Gastroesophageal sphincter (tissue), 4 donors: ENCODE data around the gene TLCD3B. TPM values are rescaled to one million over a fixed set of nuclear protein-coding genes. Genes with fewer than 3 reads are reported as not detected.

Experiments
- ATAC-seq: fragments of 150-250 bp; one replicate; pipeline ENCODE4 v1.9.1; 2016; ENCODE audit warnings: mild to moderate bottlenecking, moderate library complexity
- H3K27ac ChIP-seq, 4 donors: fragments of 200-600 bp; sonication (generic) in 3 of 4; 1 replicate in 3 of 4; 2 replicates in 1 of 4; pipeline ENCODE4 v1.5.1; 2016 to 2019
- H3K27me3 ChIP-seq: fragments of 200-600 bp; sonication (generic); one replicate; pipeline ENCODE4 v1.5.1; 2019
- H3K36me3 ChIP-seq, 2 donors: fragments of 200-600 bp; sonication (generic); one replicate each; pipeline ENCODE4 v1.5.1; 2019; ENCODE audit warnings: control low read depth in 1 of 2
- H3K4me1 ChIP-seq, 3 donors: fragments of 200-600 bp; sonication (generic); 1 replicate in 2 of 3; 2 replicates in 1 of 3; pipeline ENCODE4 v1.5.1; 2016 to 2019; ENCODE audit warnings: control low read depth in 2 of 3
- H3K4me3 ChIP-seq, 2 donors: fragments of 200-600 bp; sonication (generic); one replicate each; pipeline ENCODE4 v1.5.1; 2019; ENCODE audit warnings: mild to moderate bottlenecking in 1 of 2, moderate library complexity in 1 of 2
- H3K9me3 ChIP-seq, 3 donors: fragments of 200-600 bp; sonication (generic); one replicate each; pipeline ENCODE4 v1.5.1; 2017 to 2019; ENCODE audit warnings: control low read depth in 2 of 3
- EP300 ChIP-seq: sonication (generic); formaldehyde crosslinking; IDR thresholded peaks from one replicate; pipeline ENCODE4 v1.6.1; 2017; ENCODE audit warnings: antibody characterized with exemption, mild to moderate bottlenecking
- POLR2A ChIP-seq, 2 donors: fragments of 450-650 bp; IDR thresholded peaks; one replicate each; pipeline ENCODE4 v1.6.1; 2017; ENCODE audit warnings: antibody characterized with exemption in 2 of 2, mild to moderate bottlenecking in 2 of 2, moderate library complexity in 1 of 2
- POLR2AphosphoS5 ChIP-seq: sonication (generic); formaldehyde crosslinking; IDR thresholded peaks from one replicate; pipeline ENCODE4 v1.6.1; 2017; ENCODE audit warnings: antibody characterized with exemption
- WGBS, 2 donors: methylation state at CpG; one replicate each; pipeline ENCODE4 v1.1.5; 2018; ENCODE audit warnings: low coverage in 1 of 2; 5-methylcytosine and 5-hydroxymethylcytosine counted together
- total RNA-seq, 4 donors: library from RNA; depleted of rRNA; stranded (reverse); fragments of >200 nt; gene quantifications; one replicate each; pipeline ENCODE4 v1.1.0, GENCODE V29; 2016
- TF ChIP-seq, protein P1 (sequence below), 4 experiments: fragments of 200-600 bp in 2 of 4; fragments of 450-650 bp in 2 of 4; sonication (generic) in 1 of 4; IDR thresholded peaks; one replicate each; pipeline ENCODE4 v1.5.1; 2017 to 2019; ENCODE audit warnings: antibody characterized with exemption in 4 of 4, mild to moderate bottlenecking in 2 of 4, moderate library complexity in 2 of 4

Gene TLCD3B
- total RNA-seq, 4 donors from 2014 or later, result not detected

DNA sequence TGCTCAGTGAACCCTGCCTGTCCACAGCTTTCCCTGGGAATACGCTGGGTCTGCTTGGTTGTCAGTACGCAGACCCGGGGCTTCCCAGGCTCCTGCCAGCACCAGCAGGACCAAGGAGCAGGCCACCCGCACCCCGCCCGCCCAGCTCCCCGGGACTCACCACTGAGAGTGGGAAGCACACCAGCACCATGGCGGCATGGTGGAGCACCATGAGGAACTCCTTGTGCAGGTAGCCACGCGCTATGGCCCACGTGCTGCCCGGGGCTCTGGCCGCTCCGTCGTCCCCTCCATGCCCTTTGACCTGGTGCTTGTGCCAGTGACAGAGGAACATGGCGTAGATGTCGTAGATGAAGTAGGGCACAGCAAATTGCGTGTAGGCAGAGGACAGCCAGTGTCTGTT is 4.6 kb downstream of the TLCD3B start:
- Histone ChIP-seq H3K27ac (no peak overlapping the region), H3K4me3 (no peak overlapping the region), H3K36me3 (no peaks in the 10 kb centered on the region), H3K4me1 (peaks cover 0 to 18% (median 6%) of the 10 kb centered on the region in 3 donors), H3K27me3 (peaks cover 74% of the 10 kb centered on the region), H3K9me3 (no peaks in the 10 kb centered on the region)
- no peak for ATAC-seq
- WGBS, 2 donors, result 79 to 100% methylated on average over 1 to 2 of the region's 18 CpGs
- TF ChIP-seq EP300 (no peak), POLR2A (IDR thresholded peaks at IDR 0.05) (no peak), POLR2AphosphoS5 (no peak)
- TF ChIP-seq, protein P1, sequence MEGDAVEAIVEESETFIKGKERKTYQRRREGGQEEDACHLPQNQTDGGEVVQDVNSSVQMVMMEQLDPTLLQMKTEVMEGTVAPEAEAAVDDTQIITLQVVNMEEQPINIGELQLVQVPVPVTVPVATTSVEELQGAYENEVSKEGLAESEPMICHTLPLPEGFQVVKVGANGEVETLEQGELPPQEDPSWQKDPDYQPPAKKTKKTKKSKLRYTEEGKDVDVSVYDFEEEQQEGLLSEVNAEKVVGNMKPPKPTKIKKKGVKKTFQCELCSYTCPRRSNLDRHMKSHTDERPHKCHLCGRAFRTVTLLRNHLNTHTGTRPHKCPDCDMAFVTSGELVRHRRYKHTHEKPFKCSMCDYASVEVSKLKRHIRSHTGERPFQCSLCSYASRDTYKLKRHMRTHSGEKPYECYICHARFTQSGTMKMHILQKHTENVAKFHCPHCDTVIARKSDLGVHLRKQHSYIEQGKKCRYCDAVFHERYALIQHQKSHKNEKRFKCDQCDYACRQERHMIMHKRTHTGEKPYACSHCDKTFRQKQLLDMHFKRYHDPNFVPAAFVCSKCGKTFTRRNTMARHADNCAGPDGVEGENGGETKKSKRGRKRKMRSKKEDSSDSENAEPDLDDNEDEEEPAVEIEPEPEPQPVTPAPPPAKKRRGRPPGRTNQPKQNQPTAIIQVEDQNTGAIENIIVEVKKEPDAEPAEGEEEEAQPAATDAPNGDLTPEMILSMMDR (IDR thresholded peaks at IDR 0.05), result no peak

DNA sequence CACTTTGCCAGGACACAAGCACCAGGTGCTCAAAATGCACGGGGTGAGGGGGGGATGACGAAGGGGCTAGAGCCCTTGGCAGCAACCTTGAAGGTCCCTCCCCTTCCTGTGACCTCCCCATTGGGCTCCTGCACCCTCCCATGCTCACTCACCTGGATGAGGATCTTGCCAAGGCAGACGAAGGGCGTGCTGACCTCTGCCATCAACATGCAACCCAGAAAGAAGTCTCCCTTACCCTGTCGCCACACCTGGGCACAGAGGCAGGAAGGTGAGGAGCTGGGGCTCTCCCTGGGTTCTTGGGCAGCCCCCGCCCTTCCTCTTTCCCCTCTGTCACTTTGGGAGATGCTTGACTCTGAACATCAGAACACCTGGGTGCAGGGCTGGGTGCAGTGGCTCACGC is 5.5 kb downstream of the TLCD3B start:
- Histone ChIP-seq H3K4me3 (no peak overlapping the region), H3K27me3 (peaks cover 65% of the 10 kb centered on the region), H3K27ac (no peak overlapping the region), H3K36me3 (no peaks in the 10 kb centered on the region), H3K4me1 (peaks cover 0 to 18% (median 4%) of the 10 kb centered on the region in 3 donors), H3K9me3 (no peaks in the 10 kb centered on the region)
- no peak for ATAC-seq
- TF ChIP-seq POLR2A (IDR thresholded peaks at IDR 0.05) (no peak), EP300 (no peak), POLR2AphosphoS5 (no peak)
- TF ChIP-seq, protein P1 (IDR thresholded peaks at IDR 0.05), result no peak
- WGBS, 2 donors, result 80% methylated on average over 3 of the region's 7 CpGs

DNA sequence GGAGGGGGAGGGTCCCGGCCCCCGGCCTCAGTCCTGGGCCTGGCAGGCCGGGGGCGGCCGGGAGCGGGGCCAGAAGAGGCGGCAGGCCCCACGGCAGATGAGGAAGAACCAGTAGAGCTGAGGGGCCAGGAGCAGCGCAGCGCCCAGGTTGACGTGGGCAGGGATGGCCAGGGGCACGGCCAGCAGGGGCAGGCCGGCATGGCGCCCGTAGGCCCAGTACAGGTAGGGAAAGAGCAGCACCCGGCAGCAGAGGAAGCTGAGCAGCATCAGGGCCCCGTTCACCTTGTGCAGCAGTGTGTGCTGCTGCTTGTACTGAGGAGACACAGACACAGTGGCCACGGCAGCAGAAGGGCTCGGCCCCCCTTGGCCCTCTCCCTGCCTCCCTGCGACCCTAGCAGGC is 5.9 kb downstream of the TLCD3B start:
- Histone ChIP-seq H3K9me3 (no peaks in the 10 kb centered on the region), H3K4me1 (peaks cover 0 to 14% (median 4%) of the 10 kb centered on the region in 3 donors), H3K4me3 (no peak overlapping the region), H3K36me3 (no peaks in the 10 kb centered on the region), H3K27me3 (peaks cover 61% of the 10 kb centered on the region), H3K27ac (no peak overlapping the region)
- TF ChIP-seq POLR2A (IDR thresholded peaks at IDR 0.05) (no peak), POLR2AphosphoS5 (no peak), EP300 (no peak)
- TF ChIP-seq, protein P1 (IDR thresholded peaks at IDR 0.05), result no peak
- 40 to 60% methylated on average over 2 of the region's 20 CpGs for WGBS, 2 donors
- ATAC-seq, result no peak

DNA sequence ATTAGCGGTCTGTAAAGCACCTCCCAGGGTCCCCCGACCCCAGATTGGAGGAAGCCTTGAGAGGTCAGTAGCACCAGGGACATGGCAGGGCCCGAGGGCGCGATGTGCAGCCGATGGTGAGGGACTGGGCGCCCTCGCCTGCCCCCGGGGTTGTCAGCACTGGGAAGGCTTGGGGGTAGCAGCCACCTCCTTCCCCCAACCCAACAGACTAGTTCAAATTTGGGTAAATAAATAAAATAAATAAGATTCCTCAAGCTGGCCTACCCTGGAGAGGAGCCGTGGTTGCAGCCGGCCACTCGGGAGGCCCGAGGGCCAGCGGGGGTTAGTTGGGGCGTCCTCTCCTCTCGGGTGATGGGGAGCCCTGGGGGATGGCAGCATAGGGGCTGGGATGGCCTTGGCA is 6.6 kb downstream of the TLCD3B start:
- TF ChIP-seq EP300 (no peak), POLR2A (IDR thresholded peaks at IDR 0.05) (no peak), POLR2AphosphoS5 (no peak)
- TF ChIP-seq, protein P1 (IDR thresholded peaks at IDR 0.05), result no peak
- Histone ChIP-seq H3K4me1 (peaks cover 0 to 14% (median 4%) of the 10 kb centered on the region in 3 donors), H3K36me3 (no peaks in the 10 kb centered on the region), H3K27ac (no peak overlapping the region), H3K9me3 (no peaks in the 10 kb centered on the region), H3K4me3 (no peak overlapping the region), H3K27me3 (peaks cover 54% of the 10 kb centered on the region)
- WGBS, 2 donors, result no CpG with 5 or more reads among the region's 16 CpGs
- ATAC-seq, result no peak

DNA sequence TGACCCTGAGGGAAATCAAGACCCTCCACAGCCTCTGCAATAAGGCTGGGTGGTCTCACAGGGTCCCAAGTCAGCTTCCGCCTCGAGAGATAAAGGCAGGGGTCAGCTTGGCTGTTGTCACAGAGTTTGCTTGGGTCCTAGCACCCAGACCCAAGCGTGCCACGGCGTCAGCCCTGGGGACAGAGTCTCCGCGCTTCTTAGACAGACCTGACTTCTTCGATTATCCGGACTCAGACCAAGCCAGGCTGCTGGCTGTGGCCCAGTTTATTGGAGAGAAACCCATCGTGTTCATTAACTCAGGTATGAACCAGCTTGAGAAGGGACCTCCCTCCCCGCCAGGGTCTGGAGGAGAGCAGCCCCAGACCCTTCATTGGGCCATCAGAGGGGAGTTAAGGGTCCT is 7.5 kb downstream of the TLCD3B start:
- Histone ChIP-seq H3K36me3 (no peaks in the 10 kb centered on the region), H3K4me3 (no peak overlapping the region), H3K4me1 (peaks cover 0 to 14% (median 4%) of the 10 kb centered on the region in 3 donors), H3K27me3 (peaks cover 45% of the 10 kb centered on the region), H3K27ac (no peak overlapping the region), H3K9me3 (no peaks in the 10 kb centered on the region)
- no peak for ATAC-seq
- 80% methylated on average over 5 of the region's 11 CpGs; no CpG with 5 or more reads in 1 of the 2 donors for WGBS, 2 donors
- TF ChIP-seq POLR2A (IDR thresholded peaks at IDR 0.05), result no peak
- TF ChIP-seq, protein P1 (IDR thresholded peaks at IDR 0.05), result no peak
- TF ChIP-seq POLR2AphosphoS5, result no peak
- no peak for TF ChIP-seq EP300
